Fibroblast of skin of left biceps (primary cell): ENCODE data around the gene XNDC1N.
A peak's percentile ranks its signal among the peaks of the same experiment; 100 is the strongest.

Experiments used
- DNase-seq, 2 experiments: peaks; one replicate each; pipeline ENCODE4 v3.0.0-alpha.2; 2013; ENCODE audit warnings: low read depth in 2 of 2

XNDC1N gene

GRCh38 chr11:71927820-71928736, at the start of gene XNDC1N:
XNDC1N (minus strand) TSS chr11:71928594; CDS start chr11:71923353, 5,241 bp downstream.
- peak; percentile 61 to 70 for DNase-seq

- DNase-seq, result no peak
Measured at GRCh38 chr11:71977743-71978418, 49.5 kb upstream of the XNDC1N start.

- no peak for DNase-seq
Measured at GRCh38 chr11:71977090-71977489, 48.7 kb upstream of the XNDC1N start.

- DNase-seq, result no peak
Measured at GRCh38 chr11:71976551-71976950, 48.2 kb upstream of the XNDC1N start.

GRCh38 chr11:71971680-71972079, 43.3 kb upstream of the XNDC1N start:
- DNase-seq, result no peak

GRCh38 chr11:71964641-71965040, 36.2 kb upstream of the XNDC1N start:
- no peak for DNase-seq

- no peak for DNase-seq
Measured at GRCh38 chr11:71963468-71963867, 35.1 kb upstream of the XNDC1N start.

GRCh38 chr11:71962428-71963038, 34.1 kb upstream of the XNDC1N start:
- no peak for DNase-seq

GRCh38 chr11:71955898-71956456, 27.6 kb upstream of the XNDC1N start:
- DNase-seq, result no peak

- no peak for DNase-seq
Measured at GRCh38 chr11:71951741-71952310, 23.4 kb upstream of the XNDC1N start.

GRCh38 chr11:71949034-71949433, 20.6 kb upstream of the XNDC1N start:
- DNase-seq, result no peak

GRCh38 chr11:71948314-71949027, 20.1 kb upstream of the XNDC1N start:
- no peak for DNase-seq

GRCh38 chr11:71947498-71947897, 19.1 kb upstream of the XNDC1N start:
- DNase-seq, result no peak

GRCh38 chr11:71946144-71946571, 17.8 kb upstream of the XNDC1N start:
- DNase-seq, result no peak

GRCh38 chr11:71940561-71941219, 12.3 kb upstream of the XNDC1N start:
- peak; percentile 33 for DNase-seq

- DNase-seq, result no peak
Measured at GRCh38 chr11:71937826-71938225, 9.4 kb upstream of the XNDC1N start.

- peak in 1 of 2 experiments; percentile 18 for DNase-seq
Measured at GRCh38 chr11:71936825-71937224, 8.4 kb upstream of the XNDC1N start.

GRCh38 chr11:71935338-71935925, 7.0 kb upstream of the XNDC1N start:
- DNase-seq, result no peak

GRCh38 chr11:71934213-71934612, 5.8 kb upstream of the XNDC1N start:
- no peak for DNase-seq
